GM12864 (cell line): ENCODE results near the gene TRIB2.

ENCODE experiments used
- DNase-seq: peaks from one replicate; pipeline ENCODE4 v3.0.0-alpha.2; 2011; ENCODE audit warnings: low read depth
- H3K4me3 ChIP-seq: 2 replicates; pipeline ENCODE4 v1.5.1; 2011; ENCODE audit warnings: mild to moderate bottlenecking, low read depth, low read length, control low read depth
- TF ChIP-seq, protein P1 (sequence below): IDR thresholded peaks from 2 replicates; pipeline ENCODE4 v1.5.1; 2011; ENCODE audit warnings: low read depth, mild to moderate bottlenecking, moderate library complexity, low read length, control low read depth, inconsistent platforms; ENCODE audit errors: missing control alignments

The TRIB2 gene

GRCh38 chr2:12731701-12732280, 15.1 kb downstream of the TRIB2 start:
- no peak for DNase-seq
- TF ChIP-seq, protein P1, sequence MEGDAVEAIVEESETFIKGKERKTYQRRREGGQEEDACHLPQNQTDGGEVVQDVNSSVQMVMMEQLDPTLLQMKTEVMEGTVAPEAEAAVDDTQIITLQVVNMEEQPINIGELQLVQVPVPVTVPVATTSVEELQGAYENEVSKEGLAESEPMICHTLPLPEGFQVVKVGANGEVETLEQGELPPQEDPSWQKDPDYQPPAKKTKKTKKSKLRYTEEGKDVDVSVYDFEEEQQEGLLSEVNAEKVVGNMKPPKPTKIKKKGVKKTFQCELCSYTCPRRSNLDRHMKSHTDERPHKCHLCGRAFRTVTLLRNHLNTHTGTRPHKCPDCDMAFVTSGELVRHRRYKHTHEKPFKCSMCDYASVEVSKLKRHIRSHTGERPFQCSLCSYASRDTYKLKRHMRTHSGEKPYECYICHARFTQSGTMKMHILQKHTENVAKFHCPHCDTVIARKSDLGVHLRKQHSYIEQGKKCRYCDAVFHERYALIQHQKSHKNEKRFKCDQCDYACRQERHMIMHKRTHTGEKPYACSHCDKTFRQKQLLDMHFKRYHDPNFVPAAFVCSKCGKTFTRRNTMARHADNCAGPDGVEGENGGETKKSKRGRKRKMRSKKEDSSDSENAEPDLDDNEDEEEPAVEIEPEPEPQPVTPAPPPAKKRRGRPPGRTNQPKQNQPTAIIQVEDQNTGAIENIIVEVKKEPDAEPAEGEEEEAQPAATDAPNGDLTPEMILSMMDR, result no peak
- no peak overlapping the region for H3K4me3 ChIP-seq

GRCh38 chr2:12732651-12733050, 15.9 kb downstream of the TRIB2 start:
- TF ChIP-seq, protein P1, result no peak
- no peak overlapping the region for H3K4me3 ChIP-seq
- DNase-seq, result no peak

- no peak for DNase-seq
- TF ChIP-seq, protein P1, result no peak
- no peak overlapping the region for H3K4me3 ChIP-seq
Measured at GRCh38 chr2:12733846-12734245, 17.1 kb downstream of the TRIB2 start.

DNA sequence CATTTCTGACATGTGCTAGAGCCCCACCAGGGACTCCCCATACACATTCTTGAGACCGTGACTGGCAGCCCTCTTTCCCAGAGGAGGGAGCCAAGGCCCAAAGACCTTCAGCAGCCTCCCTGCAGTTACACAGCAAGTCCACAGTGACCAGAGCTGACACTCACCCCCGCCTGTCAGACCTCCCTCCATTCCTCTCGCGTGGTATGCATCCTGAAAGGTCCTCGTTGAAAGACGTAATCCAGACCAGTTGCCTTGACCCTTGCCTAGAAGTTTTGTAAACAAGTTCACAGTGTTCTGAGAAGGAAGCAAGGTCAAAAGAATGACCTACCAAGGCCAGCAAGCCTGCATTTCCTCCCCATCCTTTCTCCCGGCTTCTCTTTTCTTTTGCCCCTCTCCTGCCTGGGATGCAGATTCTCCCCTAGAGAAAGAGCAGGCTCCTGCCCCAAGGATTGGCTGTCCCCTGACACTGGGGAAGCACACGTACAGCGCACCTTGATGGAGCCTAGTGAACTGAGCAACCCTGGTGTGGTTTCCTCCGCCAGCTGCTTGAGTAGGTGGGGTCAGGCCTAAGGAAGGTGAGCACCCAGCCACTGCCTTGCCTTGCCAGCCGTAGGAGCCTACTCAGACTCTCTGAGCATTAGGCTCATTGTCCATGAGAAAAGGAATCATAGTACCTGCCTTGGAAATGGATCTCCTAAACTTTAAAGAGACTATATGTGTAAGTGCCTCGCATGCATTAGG, 18.3 kb downstream of the TRIB2 start:
- DNase-seq, result no peak
- TF ChIP-seq, protein P1, result no peak
- no peak overlapping the region for H3K4me3 ChIP-seq

DNA sequence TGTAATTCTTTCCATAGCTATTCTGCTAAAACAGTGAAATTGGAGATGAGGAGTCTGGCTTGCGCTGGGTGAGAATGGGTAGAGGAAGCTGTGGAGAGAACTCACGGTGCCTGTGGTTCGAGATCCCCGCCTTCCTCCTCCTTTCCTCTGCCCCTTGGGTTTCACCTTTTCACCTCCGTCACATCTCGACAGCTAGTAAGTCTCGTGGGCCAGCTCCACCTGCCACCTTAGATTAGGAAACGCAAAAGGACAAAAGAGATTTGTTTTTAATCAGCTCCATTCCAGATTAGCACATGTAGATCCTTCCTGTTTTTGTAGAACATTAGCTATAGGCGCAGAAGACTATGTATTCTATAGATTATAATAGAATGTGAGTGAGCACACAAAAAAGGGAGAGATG, 20.6 kb downstream of the TRIB2 start:
- TF ChIP-seq, protein P1, result no peak
- no peak for DNase-seq
- H3K4me3 ChIP-seq, result no peak overlapping the region

GRCh38 chr2:12737738-12738485, 21.2 kb downstream of the TRIB2 start:
- no peak overlapping the region for H3K4me3 ChIP-seq
- TF ChIP-seq, protein P1, result no peak
- no peak for DNase-seq
